PFSK-1 (cell line): ENCODE measurements around the gene C12orf57.

Experiments used
- FOXP2 ChIP-seq: optimal IDR thresholded peaks from 2 replicates; pipeline ENCODE3; 2011; ENCODE audit warnings: borderline replicate concordance, control low read depth, inconsistent platforms; ENCODE audit not compliant: insufficient read depth; ENCODE audit errors: extremely low read length, extremely low read depth
- POLR2AphosphoS5 ChIP-seq: IDR thresholded peaks from 2 replicates; pipeline ENCODE4 v1.6.1; 2012; ENCODE audit warnings: low read depth, mild to moderate bottlenecking, control low read depth, low read length, moderate library complexity
- REST ChIP-seq, 2 experiments: IDR thresholded peaks; 2 replicates each; pipeline versions ENCODE4 v1.6.1 to v1.8.0; 2011 to 2012; ENCODE audit warnings: low read depth in 2 of 2, low read length in 2 of 2, control low read depth in 1 of 2, inconsistent platforms in 1 of 2, mild to moderate bottlenecking in 1 of 2, moderate library complexity in 1 of 2; ENCODE audit not compliant: insufficient read depth in 1 of 2
- SIN3A ChIP-seq: IDR thresholded peaks from 2 replicates; pipeline ENCODE4 v1.6.1; 2012; ENCODE audit warnings: mild to moderate bottlenecking, low read length, moderate library complexity, borderline replicate concordance; ENCODE audit not compliant: insufficient read depth
- TAF1 ChIP-seq: IDR thresholded peaks from 2 replicates; pipeline ENCODE4 v1.6.1; 2012; ENCODE audit warnings: low read length, control low read depth, borderline replicate concordance; ENCODE audit not compliant: insufficient read depth

DNA sequence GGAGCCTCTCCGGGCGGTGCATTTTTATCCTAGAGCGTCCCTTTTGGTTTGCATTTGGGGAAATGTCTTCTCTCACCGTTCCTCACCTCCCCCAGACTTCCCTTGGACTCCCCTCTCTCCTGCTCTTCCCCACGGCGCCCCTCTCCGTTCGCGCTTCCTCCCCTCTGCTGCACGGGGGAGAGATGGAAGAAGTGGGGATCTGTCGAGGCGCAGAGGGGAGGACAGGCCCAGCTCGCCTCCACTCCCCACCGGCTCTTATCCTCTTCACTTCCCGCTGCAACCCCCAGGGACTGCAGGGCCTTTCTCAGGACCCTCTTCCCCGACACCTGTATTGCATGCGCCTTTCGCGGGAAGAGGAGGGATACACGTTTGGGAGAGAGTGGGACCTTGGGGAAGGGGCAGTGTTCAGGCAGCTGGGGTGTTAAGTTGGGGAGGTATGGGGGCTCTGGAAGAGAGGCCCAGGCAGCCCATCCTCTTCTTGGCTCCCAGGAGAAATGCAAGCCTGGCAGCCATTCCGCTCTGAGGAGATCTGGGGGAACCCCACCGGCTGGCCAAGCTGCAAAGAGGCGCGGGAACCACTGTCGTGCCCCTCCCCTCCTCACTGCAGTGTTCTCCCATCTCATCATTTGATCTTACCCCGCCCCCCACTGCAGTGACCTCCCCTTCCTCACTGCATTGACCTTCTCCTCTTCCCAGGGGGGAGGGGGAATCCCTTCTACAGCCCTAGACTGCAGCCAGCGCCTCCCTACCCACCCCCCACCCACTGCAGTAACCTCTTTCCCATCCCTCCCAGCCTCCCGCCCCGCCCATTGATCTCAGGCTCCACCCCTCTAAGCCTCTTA, 28.7 kb upstream of the C12orf57 start:
- TF ChIP-seq TAF1: no peak
- TF ChIP-seq REST (IDR thresholded peaks at IDR 0.05; ENCODE audit: insufficient read depth in 1 of 2, low read depth in 2 of 2, low read length in 2 of 2): no peak
- no peak for TF ChIP-seq SIN3A
- no peak for TF ChIP-seq POLR2AphosphoS5
- TF ChIP-seq FOXP2: no peak
